Cardiac atrium fibroblast (primary cell): ENCODE measurements around the gene SERINC2. TPM values are rescaled to one million over a fixed set of nuclear protein-coding genes. Genes with fewer than 3 reads are reported as not detected.

ENCODE experiments used
- total RNA-seq: library from RNA; depleted of rRNA; stranded (reverse); fragments of >200 nt; gene quantifications from 2 replicates; pipeline ENCODE4 v1.2.3, GENCODE V29; 2015

SERINC2 gene
- 7.2 and 9.1 TPM in 2 replicates for total RNA-seq

DNA sequence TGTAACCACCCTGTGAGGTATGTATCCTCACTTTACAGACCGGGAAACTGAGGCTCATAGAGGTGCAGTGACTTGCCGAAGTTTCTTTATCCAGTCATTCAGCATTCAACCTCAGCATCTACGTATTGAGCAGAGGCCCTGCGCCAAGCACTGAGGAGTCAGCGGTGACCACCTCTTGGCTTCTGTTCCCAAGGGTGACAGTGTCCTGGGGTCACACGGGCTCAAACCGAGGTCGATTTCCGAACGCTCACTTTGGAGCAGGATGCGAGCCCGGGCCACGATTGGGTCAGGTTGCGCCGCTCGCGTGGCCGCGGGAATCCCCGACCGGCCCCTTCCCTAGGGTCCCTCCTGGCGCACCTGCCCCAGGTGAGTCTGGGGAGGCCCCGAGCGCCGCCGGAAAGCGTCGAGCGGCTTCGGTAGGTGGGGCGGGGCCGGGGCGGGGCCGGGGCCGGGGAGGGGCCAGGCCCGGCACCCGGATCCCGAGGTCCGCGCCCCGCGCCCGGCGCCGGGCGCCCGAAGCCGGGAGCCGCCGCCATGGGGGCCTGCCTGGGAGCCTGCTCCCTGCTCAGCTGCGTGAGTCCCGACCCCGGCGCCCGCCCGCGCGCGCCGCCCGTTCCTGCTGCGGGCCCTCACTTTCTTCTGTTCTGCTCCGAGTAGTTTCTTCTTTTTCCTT is at the start of gene SERINC2:
Gene SERINC2, plus strand, starts transcription at position 482 of the 673 bp plus-strand sequence. Its CDS starts 53 bp downstream, at position 535.

DNA sequence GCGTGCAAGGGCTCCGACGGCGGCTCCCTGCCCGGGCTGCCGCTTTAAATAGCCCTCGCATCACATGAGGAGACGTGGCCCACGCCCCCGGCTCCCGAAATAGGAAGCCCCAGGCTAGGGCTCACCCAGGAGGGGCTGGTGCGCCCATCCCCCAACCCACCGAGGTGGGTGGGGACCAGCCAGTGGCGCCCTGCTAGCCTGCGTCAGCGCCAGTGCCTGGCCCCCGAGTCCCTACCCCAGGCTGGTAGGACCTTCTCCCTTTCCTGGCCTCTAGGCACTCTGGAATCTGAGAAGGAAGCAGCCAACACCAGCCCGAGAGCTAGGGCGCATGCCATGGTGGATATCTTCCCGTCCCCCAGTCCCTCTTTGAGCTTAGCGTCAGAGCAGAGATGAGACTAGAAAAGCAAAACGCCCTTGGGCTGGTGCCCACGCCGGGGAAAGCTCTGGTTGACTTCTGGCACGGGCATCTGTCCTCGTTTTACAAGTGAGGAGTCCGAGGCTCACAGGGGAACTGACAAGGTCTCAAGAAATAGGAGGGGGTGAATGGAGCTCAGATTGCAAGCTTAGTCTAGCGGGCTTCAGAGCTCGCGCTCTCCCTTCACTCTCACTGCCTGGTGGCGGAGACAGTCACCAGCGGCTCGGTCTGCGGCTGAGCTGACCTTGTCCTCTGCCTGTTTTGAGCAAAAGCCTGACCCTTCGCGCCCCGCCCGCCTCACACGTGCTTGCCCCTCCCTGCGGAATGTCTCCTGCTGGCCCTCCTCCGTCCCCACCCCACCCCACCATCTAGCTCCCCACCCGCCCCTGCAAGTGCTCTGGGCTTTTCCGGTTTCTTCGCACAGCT is 39.7 kb upstream of the SERINC2 start, which contains the start of gene FABP3:
Gene FABP3, minus strand, starts transcription at position 21 of the 841 bp plus-strand sequence. CDS start 62 bp downstream, outside the sequence.

Other genes starting within 250 kb of the SERINC2 start
- gene NKAIN1, start 173.3 kb upstream of the SERINC2 start, total RNA-seq = 0.32 and 11.4 TPM in 2 replicates
- gene SNRNP40, start 116.4 kb upstream of the SERINC2 start, total RNA-seq = 58.1 and 66.7 TPM in 2 replicates
- 30.5 and 40.8 TPM in 2 replicates for gene ZCCHC17, start 116.2 kb upstream of the SERINC2 start, total RNA-seq
- 2.2 and 9.6 TPM in 2 replicates for gene FABP3, start 40.1 kb upstream of the SERINC2 start, total RNA-seq
- gene TINAGL1, start 163.3 kb downstream of the SERINC2 start, total RNA-seq = 24.0 and 28.0 TPM in 2 replicates
- gene HCRTR1, start 204.5 kb downstream of the SERINC2 start, total RNA-seq = not detected in 2 replicates
- gene PEF1, start 231.7 kb downstream of the SERINC2 start, total RNA-seq = 59.2 and 64.5 TPM in 2 replicates